Stimulated activated CD4-positive, alpha-beta T cell treated with anti-CD3 and anti-CD28 coated beads, Interleukin-1b, Interleukin-23, amount 100 ng/mL, for 1 hour (primary cell): ENCODE measurements around the gene CCM2L.

Experiments used
- DNase-seq, 2 donors: peaks; one replicate each; pipeline ENCODE4 v3.0.0-alpha.2; 2020; ENCODE audit warnings: low read depth in 2 of 2

The CCM2L gene

GRCh38 chr20:32056708-32057483 is 46.7 kb downstream of the CCM2L start:
- DNase-seq: no peak

- DNase-seq: no peak
Observed at GRCh38 chr20:32057656-32058184, 47.5 kb downstream of the CCM2L start.

- no peak for DNase-seq
Observed at GRCh38 chr20:32059189-32059588, 49.0 kb downstream of the CCM2L start.

GRCh38 chr20:32062776-32063170 is 52.5 kb downstream of the CCM2L start:
- DNase-seq: no peak

- DNase-seq: no peak
Observed at GRCh38 chr20:32063695-32064094, 53.5 kb downstream of the CCM2L start.

- no peak for DNase-seq
Observed at GRCh38 chr20:32064667-32065066, 54.4 kb downstream of the CCM2L start.

- no peak for DNase-seq
Observed at GRCh38 chr20:32067234-32067821, 57.1 kb downstream of the CCM2L start.

GRCh38 chr20:32068174-32068573 is 57.9 kb downstream of the CCM2L start:
- no peak for DNase-seq

- no peak for DNase-seq
Observed at GRCh38 chr20:32069711-32070110, 59.5 kb downstream of the CCM2L start.

GRCh38 chr20:32070282-32070681 is 60.0 kb downstream of the CCM2L start:
- no peak for DNase-seq

GRCh38 chr20:32070690-32071213 is 60.5 kb downstream of the CCM2L start:
- DNase-seq: no peak

- no peak for DNase-seq
Observed at GRCh38 chr20:32071395-32072167, 61.3 kb downstream of the CCM2L start.

- no peak for DNase-seq
Observed at GRCh38 chr20:32072168-32072750, 62.0 kb downstream of the CCM2L start.

- no peak for DNase-seq
Observed at GRCh38 chr20:32075534-32075933, 65.3 kb downstream of the CCM2L start.

- no peak for DNase-seq
Observed at GRCh38 chr20:32077190-32077589, 67.0 kb downstream of the CCM2L start.

- DNase-seq: no peak
Observed at GRCh38 chr20:32078322-32078721, 68.1 kb downstream of the CCM2L start.

GRCh38 chr20:32078791-32079190 is 68.6 kb downstream of the CCM2L start:
- DNase-seq: no peak

GRCh38 chr20:32079655-32080109 is 69.4 kb downstream of the CCM2L start:
- DNase-seq: no peak

- DNase-seq: no peak
Observed at GRCh38 chr20:32080783-32081182, 70.5 kb downstream of the CCM2L start.
